NCI-H1105 (cell line): ENCODE data around the gene MYO9B.
"Not testable (repeated sequence)": the region's sequence is repeated elsewhere in the genome, so short reads cannot be mapped to it uniquely, and the experiment has no call there.

Source experiments
- DNase-seq: peaks from one replicate; lab custom pipeline; 2025; lab: John Stamatoyannopoulos, UW

The MYO9B gene

DNA sequence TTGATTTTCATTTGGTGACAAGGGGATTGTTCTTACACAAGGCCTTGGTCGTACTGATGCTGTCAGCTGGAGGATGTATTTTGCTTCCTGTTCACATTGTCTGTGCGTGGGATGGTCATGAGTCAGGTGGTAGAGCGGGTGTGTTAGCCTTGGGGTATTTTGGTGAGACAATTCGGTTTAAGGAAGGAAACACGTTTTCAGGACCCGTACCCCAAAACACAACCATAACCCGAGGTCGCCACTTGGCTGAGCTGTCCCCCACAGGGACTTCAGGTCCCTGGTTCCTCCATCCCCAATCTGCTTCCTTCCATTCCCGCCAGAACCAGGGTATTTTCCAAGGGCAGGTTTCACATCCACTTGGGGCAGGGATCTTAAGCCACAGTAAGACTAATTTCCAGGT, 15.0 kb downstream of the MYO9B start:
- DNase-seq = no peak

DNA sequence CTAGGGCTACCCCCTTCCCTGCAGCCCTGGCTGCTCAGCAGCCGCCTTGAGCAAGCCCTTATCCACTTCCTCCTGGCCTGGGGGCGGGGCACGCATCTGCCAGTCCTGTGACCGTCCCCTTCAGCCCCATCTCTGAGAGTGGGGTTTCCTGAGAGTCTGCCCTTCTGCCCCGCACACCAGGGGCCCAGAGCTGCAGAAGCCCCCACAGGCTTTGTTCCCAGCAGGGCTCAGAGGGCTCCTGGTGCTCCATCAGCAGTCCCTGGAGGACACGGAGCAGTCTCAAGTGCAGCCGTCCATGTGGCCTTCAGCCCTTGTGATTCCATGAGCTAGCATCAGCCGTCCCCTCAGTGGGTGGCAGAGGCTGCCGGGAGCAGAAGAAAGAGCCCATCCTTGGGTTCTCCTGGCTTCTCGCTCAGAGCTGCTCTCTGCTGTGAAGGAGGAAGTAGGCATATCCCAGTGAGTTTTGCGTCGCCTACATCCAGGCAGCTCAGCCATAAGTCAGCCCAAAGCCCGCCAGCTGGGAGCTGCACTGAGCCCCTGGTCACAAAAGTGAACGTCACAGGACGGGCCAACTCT, 16.3 kb downstream of the MYO9B start:
- no peak for DNase-seq

DNA sequence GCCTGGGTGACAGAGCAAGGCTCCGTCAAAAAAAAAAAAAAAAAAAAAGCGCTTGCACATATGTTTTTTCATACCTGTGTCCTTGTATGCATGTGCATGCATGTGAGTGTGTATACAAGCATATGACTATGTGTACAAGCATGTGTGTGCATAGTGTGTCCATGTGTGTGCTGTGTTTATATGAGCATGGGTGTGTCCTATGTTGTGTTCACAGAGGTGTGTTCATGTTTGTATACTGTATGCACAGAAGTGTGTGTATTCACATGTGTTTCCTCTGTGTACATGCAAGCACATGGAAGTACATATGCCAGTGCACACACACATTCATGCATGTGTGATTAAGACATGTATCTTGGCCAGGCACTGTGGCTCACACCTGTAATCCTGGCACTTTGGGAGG, 17.1 kb downstream of the MYO9B start:
- no peak for DNase-seq

DNA sequence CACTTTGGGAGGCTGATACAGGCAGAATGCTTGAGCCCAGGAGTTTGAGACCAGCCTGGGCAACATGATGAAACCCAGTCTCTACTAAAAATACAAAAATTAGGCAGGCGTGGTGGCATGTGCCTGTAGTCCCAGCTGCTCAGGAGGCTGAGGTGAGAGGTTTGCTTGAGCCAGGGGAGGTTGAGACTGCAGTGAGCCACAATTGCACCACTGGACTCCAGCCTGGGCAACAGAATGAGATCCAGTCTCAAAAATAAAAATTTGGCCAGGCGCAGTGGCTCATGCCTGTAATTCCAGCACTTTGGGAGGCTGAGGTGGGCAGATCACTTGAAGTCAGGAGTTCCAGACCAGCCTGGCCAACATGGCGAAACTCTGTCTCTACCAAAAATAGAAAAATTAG, 19.1 kb downstream of the MYO9B start:
- DNase-seq = not testable (repeated sequence)

DNA sequence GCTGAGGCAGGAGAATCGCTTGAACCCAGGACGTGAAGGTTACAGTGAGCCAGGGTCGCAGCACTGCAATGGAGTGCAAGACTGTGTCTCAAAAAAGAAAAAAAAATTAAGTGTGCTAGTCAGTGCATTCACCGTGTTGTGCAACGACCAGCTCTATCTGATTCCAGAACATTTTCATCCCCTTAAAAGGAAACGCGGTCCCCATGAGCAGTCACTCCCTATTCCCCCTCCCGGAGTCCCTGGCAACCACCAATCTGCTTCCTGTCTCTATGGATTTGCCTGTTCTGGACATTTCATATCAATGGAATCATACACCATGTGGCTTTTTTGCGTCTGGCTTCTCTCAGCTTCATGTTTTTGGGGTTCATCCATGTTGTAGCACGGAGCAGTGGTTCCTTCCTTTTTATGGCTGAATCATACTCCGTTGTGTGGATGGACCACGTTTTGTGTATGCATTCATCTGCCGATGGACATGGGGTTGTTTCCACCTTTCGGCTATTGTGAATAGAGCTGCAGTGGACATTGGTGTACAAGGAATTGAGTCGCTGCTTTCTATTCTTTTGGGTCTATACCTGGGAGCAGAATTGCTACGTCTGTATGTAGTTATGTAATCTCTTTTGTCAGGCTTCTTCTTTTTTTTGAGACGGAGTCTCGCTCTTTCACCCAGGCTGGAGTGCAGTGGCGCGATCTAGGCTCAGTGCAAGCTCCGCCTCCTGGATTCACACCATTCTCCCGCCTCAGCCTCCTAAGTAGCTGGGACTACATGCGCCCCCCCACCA, 19.8 kb downstream of the MYO9B start:
- DNase-seq = no peak

DNA sequence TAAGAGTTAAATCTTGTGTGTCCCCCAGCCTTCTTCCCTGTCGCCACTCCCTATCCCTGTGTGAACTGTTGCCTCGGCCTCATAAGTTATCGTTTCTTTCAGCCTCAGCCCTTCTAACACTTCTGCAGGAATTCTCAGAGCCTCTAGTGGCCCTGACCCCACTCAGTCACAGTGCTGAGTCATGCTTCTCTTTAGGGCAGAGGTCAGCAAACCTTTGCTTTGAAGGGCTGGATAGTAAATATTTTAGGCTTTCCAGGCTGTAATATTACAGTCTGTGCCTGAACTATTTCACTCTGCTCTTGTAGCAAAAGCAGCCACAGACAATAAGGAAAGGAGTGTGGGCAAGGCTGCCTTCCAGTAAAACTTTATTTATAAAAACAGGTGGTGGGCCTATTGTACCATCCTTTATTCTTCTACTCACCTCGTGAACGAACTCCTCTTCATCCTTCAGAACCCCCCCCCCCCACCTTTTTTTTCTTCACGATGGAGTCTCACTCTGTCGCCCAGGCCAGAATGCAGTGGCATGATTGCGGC, 22.1 kb downstream of the MYO9B start:
- no peak for DNase-seq

DNA sequence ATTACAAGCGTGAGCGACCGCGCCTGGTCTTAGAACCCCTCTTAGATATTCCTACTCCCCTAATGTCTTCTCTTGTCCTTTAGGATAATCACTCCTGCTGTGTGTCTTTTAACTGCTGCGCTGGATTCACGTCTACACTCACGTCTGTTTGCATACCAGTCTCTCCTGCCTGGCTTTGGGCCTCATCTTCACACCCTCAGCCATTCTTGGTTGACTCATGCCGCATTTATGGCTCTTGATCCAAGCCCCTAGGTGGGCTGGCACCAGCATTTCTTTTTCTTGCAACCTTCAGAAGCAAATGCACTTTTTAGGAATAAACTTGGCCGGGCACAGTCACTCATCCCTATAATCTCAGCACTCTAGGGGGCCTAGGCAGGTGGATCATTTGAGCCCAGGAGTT, 22.7 kb downstream of the MYO9B start:
- no peak for DNase-seq

DNA sequence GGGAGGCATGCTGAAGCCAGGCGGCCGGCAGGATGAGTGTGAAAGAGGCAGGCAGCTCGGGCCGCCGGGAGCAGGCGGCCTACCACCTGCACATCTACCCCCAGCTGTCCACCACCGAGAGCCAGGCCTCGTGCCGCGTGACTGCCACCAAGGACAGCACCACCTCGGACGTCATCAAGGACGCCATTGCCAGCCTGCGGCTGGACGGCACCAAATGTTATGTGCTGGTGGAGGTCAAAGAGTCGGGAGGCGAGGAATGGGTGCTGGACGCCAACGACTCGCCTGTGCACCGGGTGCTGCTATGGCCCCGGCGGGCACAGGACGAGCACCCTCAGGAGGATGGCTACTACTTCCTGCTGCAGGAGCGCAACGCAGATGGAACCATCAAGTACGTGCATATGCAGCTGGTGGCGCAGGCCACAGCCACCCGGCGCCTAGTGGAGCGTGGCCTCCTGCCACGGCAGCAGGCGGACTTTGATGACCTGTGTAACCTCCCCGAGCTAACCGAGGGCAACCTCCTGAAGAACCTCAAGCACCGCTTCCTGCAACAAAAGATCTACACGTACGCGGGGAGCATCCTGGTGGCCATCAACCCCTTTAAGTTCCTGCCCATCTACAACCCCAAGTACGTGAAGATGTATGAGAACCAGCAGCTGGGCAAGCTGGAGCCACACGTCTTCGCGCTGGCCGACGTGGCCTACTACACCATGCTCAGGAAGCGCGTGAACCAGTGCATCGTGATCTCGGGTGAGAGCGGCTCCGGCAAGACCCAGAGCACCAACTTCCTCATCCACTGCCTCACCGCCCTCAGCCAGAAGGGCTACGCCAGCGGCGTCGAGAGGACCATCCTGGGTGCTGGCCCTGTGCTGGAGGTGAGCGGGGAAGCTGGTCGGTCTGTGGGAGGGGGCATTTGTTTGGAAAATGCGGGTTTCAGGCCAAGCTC, 26.4 kb downstream of the MYO9B start:
- DNase-seq = no peak

DNA sequence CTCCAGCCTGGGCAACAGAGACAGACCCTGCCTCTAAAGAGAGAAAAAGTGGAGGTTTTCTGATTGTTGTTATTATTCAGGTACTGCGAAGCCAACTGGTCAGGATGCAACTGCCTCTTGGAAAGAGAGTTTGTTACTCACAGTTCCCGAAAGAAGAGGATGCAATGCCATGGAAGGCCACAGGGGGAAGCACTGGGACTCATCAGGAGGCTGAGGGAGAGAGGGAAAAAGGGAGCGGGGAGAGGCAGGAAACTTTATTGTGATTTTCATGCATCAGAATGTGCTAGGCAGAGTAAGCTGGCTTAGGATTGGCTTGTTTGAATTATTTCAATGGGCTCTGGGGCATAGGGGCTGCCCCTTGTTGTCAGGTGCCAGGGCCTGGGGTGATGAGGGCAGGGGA, 27.6 kb downstream of the MYO9B start:
- no peak for DNase-seq

DNA sequence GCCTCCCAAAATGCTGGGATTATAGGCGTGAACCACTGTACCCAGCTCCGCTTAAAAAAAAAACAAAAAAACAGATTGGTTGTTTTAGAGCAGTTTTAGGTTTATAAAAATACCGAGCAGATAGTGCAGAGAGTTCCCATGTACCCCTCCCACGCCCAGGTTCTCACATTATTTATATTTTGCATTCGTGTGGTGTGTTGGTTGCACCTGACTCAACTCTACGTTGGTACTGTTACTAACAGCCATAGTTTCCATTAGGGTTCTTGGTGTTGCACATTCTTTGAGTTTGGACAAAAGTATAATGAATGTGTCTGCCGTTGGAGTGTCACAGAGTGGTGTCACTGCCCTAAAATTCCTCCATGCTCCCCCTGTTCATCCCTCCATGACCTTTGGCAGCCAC, 29.1 kb downstream of the MYO9B start:
- DNase-seq = no peak

DNA sequence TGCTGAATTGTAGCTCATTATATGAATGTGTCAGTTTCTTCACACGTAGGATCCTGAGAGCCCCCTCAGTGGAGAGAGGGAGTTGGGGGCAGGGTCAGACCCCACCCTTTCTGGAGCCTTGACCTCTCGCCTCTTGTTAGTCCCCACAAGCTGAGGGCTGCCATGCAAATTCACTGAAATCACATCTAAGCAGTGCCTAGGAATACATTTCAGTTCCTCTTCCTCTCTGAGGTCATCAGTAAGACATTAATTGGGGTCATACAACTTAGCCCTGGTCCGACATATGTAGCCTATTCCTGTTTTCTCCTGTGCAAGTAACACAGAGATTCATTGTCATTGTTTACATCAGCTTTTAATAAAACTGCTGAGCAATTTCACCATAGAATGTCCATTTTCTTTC, 30.0 kb downstream of the MYO9B start:
- DNase-seq = no peak

DNA sequence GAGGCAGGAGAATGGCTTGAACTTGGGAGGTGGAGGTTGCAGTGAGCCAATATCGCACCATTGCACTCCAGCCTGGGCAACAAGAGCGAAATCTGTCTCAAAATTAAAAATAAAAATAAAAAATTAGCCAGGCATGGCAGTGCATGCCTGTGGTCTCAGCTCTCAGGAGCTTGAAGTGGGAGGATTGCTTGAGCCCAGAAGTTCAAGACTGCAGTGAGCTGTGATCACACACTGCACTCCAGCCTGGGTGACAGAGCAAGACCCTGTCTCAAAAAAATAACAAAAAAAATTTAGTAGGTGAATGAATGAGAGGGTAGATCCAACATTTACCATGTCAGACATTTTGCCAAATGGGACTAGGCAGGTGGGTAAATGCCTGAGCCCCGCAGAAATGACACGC, 31.4 kb downstream of the MYO9B start:
- not testable (repeated sequence) for DNase-seq

DNA sequence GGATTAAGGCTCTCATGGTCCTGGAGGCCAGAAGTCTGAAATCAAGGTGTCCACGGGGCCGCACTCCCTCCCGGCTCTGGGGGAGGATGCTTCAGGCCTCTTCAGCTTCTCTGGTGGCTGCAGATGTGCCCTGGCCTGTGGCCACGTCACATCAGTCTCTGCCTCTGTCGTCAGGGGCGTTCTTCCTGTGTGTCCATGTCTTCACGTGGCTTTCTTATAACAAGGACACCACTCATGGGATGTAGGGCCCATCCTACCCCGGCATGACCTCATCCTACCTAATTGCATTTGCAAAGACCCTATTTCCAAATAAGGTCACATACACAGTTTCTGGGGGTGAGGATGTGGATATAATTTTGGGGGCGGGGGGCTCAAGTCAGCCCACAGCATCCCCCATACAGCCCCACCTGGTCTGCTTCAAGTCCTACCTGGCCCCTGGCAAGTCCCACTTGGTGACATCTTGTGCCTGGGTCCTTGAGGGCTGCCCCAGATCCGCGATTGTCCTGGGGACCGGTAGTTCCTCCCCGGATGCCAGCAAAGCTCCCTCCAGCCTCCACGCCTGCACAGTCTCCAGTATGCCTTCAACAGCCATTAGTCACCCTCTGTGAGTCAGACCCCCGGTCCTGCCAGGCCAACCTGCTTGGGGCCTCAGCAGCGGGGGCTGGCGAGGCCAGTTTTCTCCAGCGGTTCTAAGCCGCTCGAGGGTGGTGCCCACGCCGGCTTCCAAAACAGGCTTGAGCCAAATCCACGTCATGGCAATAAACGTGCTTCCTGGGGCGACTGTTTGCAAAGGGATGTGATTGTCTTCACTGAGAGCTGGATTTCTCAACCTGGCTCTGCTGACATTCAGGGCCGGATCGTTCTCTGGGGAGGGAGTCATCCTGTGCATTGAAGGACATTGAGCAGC, 32.2 kb downstream of the MYO9B start:
- no peak for DNase-seq

DNA sequence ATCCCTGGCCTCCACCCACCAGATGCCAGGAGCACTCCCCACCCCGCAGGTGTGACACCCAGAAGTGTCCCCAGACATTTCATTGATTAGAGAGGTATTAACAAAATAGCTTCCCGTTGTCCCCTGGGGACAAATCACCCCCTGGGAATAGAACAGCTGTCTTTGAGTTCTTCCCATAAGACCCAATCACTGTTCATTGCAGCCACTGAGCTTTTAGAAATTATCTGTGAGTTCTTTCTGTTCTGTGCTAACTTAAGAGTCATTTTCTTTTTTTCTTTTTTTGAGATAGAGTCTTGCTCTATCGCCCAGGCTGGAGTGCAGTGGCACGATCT, 32.8 kb downstream of the MYO9B start:
- no peak for DNase-seq

DNA sequence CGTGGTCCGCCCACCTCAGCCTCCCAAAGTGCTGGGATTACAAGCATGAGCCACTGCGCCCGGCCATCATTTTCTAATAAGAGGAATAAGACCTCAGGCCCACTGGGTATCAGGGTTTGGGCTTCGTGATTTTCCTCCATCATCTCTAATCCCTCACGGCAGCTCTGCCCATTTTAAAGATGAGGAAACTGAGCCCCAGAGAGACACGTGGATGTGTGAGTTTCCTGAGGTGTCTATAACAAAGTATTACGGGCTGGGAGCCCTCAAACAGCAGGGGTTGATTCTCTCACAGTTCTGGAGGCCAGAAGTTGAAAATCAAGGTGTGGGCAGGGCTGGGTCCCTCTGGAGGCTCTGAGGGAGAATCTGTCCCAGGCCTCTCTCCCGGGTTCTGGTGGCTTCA, 33.7 kb downstream of the MYO9B start:
- no peak for DNase-seq

DNA sequence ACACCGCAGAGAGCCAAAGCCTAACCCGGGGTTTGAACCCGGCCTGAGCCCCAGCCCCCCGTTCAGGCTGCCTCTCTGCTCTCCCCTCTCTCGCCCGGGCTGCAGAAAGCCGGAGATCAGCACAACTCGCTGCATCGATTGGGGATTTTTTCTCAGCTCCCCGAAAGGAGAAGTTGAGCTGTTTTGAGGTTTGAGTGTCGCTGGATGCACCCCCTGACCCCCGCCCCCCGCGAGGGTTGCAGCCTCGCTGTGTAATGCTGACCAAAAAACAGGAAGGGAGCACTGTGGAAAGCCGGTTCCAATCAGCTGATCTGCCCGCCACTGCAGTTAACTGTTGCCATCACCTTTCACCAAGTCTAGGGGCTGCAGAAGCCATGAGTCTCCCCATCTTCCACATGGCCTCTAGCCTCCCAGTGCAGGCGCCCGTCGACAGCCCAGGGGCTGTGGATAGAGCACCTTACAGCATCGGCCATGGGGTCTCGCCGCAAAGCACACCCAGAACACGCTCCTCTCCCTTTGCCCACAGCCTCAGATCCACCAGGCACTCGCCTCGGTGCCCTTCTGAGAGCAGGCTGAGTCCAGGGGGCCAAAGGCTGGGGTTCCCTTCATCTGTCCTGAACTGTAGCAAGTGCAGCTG, 34.5 kb downstream of the MYO9B start:
- no peak for DNase-seq

DNA sequence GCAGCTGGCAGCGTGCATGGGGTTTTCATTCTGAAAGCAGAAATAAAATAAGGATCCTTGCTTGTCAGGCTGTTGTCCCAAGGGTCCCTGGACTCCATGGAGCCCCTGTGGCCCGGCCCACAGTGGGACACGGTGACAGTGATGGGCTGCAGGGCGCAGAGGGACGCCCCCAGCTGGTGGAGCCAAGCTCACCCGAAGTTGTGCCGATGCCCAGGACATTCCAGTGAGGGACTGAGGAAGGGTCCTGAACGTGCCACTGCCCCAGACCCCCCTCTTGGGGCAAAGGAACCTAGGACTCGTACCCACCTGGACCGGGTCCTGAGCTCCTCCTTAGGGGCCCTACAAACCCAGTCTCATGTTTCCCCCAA, 35.0 kb downstream of the MYO9B start:
- DNase-seq = no peak

DNA sequence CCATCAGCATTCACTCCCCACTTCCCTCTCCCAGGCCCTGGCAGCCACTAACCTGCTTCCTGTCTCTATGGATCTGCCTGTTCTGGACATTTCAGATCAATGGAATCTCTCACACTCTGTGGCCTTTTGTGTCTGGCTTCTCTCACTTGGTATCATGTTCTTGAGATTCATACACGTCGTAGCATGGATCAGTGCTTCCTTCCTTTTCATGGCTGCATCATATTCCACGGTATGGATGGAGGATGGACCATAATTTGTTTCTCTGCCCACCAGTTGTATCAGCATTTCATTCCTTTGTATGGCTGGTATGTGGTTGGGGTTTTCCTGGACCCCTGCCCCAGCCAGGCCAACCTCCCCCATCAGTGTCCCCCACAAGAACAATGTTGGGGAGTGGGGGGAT, 36.2 kb downstream of the MYO9B start:
- DNase-seq = no peak

DNA sequence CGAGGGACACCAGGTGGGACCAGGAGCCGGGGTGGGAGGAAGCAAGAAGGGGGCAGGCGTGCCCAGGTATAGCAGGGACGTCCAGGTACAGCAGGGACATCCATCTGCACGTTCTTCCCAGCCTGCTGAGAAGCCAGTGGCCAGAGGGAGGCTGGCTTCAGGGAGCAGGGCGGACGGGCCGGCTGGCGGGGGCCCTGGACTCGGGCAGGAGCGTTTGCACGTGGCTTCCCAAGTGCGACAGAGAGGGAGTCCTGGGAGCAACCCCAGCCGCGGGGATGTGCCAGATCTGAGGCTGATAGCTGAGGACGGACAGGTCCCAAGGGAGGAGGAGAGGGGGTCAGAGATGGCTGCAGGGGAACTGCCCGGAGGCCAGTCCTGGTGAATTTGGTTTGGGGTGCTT, 36.7 kb downstream of the MYO9B start:
- no peak for DNase-seq

DNA sequence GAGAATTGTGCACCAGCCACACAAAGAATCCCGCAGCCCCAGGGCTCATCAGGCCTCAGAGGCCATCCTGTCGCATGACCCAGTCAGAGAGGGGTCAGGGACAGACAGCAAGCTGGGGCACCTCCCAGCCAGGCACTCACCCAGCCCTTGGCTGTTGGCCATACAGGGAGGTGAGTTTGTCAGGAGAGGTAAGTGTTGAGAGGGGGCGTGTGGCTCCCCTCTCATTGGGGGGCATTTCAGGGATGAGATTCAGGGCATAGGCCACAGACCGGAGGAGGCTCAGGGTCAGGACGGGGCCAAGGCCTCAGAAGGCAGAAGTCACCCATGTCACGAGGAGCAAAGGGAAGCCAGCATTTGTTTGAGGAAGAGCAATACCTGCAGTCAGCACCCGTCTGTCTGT, 37.1 kb downstream of the MYO9B start:
- no peak for DNase-seq

DNA sequence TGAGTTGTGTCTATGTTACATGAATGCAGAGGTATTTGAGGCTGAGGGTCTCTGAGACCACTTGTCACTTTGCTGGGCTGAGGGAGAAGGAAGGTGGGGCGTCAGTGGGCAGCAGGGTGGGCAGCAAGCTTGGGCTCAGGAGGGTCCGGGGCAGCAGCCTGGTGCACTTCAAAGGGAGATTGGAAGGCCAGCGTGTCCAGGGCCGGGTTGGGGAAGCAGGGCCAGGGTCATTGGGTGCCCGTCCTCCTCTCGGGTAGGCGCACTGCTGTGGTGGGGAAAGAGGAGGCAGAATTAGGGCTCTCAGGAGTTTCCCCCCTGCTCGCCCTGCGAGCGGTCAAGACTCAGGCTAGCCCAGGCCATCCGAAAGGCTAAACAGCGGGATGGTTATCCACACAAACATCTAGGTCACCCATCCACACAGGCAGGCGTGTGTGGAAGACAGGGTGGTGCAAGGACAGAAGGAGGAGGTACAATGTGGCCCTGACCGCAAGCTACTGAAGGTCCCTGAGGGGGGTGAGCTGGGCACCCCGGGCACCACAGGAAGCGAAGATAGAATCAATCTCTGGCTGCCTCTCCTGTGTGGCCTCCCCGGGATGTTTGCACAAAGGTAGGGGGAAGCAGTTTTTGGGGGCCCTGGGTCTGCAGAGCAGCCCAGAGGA, 37.7 kb downstream of the MYO9B start:
- no peak for DNase-seq
